ENCODE measurements around the gene RAB11FIP4.

DNA sequence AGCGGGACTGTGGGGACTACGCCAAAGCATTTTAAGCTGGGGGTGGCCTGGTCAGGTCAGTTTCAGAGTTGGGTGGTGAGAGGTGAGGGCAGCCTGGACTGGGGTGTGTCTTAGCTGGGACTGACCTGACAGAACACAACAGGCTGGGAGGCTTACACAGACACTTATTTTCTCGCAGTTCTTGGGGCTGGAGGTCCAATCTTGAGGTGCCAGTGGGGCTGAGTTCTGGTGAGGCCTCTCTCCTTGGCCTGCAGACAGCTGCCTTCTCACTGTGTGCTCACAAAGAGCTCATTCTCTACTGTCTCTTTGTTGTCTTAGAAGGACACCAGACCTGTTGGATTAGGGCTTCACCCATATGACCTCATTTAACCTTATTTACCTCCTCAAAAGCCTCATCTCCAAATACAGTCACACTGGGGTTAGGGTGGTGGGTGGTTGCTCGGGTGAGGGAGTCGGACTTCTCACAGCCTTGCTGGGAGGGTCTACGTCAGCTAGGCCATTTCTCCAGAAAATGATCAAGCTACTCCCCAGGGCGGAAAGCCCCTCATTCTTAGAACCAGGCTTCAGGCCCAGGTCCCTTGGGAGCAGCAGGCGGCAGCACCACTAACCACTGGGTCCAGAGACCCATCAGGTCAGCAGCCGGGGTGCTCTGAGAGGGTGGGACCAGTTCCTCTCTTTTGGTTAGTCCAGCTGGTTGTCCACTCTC, 149.3 kb downstream of the RAB11FIP4 start:
- TF ChIP-seq TAF1 (IDR thresholded peaks at IDR 0.05; ENCODE audit: borderline replicate concordance, insufficient read depth, low read length), result no peak
- no peak for TF ChIP-seq POLR2AphosphoS5 (IDR thresholded peaks at IDR 0.05; ENCODE audit: low read depth, low read length)
- TF ChIP-seq, protein P1, sequence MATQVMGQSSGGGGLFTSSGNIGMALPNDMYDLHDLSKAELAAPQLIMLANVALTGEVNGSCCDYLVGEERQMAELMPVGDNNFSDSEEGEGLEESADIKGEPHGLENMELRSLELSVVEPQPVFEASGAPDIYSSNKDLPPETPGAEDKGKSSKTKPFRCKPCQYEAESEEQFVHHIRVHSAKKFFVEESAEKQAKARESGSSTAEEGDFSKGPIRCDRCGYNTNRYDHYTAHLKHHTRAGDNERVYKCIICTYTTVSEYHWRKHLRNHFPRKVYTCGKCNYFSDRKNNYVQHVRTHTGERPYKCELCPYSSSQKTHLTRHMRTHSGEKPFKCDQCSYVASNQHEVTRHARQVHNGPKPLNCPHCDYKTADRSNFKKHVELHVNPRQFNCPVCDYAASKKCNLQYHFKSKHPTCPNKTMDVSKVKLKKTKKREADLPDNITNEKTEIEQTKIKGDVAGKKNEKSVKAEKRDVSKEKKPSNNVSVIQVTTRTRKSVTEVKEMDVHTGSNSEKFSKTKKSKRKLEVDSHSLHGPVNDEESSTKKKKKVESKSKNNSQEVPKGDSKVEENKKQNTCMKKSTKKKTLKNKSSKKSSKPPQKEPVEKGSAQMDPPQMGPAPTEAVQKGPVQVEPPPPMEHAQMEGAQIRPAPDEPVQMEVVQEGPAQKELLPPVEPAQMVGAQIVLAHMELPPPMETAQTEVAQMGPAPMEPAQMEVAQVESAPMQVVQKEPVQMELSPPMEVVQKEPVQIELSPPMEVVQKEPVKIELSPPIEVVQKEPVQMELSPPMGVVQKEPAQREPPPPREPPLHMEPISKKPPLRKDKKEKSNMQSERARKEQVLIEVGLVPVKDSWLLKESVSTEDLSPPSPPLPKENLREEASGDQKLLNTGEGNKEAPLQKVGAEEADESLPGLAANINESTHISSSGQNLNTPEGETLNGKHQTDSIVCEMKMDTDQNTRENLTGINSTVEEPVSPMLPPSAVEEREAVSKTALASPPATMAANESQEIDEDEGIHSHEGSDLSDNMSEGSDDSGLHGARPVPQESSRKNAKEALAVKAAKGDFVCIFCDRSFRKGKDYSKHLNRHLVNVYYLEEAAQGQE (IDR thresholded peaks at IDR 0.05; ENCODE audit: insufficient read depth in 1 of 2, low read depth in 2 of 2, low read length in 2 of 2), result no peak

Measured in PFSK-1 (cell line).